HG03280 (cell line): ENCODE measurements around the gene TAGLN3.

Experiments
- ATAC-seq: cut with Tn5 transposase; IDR thresholded peaks from one replicate; pipeline ENCODE4 v1.9.1; 2021; ENCODE audit warnings: mild to moderate bottlenecking, moderate library complexity; ENCODE audit not compliant: unreplicated experiment

Gene TAGLN3

DNA sequence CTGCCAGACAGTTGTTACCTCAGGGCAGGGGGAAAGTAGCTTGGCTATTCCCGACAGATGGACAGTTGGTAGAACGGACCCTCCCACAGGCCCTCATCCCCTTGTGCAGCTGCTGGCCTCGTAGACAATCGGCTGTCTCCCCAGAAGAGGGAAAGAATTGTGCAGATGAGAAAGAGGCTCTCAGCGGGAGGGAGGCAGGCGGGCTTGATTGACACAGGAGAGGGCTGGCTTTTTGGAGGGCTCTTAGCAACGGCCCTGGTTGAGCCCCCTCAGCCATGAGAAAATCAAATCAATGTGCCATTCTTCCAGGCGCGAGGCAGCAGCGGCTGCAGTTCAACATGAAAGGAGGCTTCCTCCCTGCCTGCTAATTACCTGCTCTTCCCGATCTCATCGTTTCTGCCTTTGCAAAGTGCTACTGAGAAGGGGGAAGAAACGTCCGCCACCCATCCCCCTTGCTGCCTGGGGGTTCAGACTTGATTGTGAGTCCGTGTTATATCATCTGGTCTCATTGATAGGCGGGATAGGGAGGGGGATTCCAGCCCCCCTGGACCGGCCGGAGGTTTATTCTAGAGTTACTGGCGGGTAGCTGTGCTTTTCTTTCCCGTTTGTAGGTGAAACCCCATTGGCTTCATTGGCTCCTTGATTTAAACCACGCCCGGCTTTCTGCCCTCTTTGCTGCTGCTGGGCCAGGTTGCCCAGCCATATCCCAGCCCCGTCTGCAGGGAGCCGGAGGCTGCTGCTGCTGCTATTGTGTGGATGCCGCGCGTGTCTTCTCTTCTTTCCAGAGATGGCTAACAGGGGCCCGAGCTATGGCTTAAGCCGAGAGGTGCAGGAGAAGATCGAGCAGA, at the start of gene TAGLN3:
TSS of gene TAGLN3 (plus strand) at position 287 of the 848 bp plus-strand sequence. CDS start at position 788, 501 bp downstream.
- ATAC-seq: peak; percentile 45

DNA sequence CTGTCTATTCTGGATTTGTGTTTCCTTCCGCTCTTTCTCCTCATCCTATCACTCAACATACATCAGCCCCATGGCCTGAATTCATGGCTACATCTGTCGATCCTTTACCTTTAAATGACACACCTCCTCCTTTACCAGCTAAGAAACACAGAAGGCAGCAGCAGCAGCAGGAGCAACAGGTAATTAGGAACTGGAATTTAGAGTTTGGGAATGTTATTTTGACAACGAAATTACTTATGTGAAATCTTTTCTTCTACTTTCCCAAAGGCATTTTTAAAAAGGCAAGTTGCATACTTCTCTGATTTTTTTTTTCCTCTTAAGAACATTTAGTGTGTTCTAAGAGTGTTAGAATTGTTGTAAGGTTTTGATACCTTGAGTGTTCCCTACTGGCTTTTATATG, 49.0 kb upstream of the TAGLN3 start:
- no peak for ATAC-seq

GRCh38 chr3:111951032-111951431, 47.7 kb upstream of the TAGLN3 start:
- ATAC-seq: no peak

DNA sequence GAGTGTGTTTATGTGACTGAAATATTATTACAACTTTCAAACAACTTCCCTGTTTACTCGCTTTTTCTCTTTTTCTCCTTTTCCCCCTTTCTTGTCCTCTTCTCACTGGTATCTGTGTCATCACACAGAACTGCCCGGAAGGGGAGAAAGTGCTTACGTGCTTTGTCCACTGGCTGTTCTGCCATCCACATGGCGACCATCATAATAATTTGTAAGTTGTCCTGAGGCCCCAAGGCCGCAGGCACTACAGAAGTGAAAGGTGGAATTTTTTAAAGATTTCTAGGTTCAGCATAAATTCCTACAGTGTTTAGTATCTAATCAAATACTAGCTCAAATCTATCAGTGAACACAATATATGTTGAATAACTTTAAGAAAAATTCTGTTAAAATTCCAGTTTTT, 46.6 kb upstream of the TAGLN3 start:
- no peak for ATAC-seq

GRCh38 chr3:111952866-111953450, 45.8 kb upstream of the TAGLN3 start:
- ATAC-seq: no peak

DNA sequence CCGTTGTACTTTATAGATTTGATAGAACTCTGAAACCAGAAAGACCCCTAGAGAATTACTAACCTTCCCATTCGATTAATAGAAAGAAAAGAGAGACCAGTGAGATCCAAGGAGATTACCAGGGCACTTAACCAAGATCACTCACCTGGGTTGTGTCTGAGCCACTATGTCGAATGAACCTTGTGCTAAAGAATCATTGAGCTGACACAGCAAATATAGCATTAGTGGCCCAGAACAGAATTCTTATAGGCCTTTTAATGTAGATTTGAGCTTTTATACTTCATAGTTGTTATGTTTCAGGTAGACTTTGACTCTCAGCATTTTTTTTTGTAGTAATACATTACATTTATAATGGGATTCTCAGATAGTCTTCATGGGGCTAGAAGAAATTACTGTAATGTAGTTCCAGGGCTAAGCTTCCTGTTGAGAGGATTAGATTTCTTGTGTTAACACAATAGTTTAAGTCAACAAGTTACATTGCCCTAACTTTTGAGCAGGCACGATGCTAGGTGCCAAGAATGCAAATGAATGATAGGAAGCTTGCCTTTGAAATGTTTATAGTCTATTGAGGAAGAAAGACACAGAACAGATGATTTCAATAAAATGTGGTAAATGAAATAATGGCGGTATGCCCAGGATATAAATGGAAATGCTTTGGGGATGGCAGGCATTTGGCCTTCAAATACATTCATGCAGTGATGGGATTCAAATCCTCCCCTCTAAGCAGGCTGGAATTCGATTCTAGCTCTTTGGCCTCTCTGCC, 44.3 kb upstream of the TAGLN3 start:
- no peak for ATAC-seq

DNA sequence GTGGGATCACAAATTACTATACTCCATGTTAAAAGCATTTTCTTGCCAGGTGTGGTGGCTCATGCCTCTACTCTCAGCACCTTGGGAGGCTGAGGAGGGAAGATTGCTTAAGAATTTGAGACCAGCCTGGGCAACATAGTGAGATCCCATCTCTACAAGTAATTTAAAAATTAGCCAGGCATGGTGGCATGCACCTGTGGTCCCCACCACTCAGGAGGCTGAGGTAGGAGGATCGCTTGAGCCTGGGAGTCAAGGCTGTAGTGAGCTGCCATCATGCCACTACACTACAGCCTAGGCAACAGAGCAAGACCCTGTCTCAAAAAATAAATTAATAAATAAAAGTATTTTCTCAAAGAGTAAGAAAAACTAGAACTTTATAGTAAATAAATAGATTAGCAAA, 42.8 kb upstream of the TAGLN3 start:
- no peak for ATAC-seq

DNA sequence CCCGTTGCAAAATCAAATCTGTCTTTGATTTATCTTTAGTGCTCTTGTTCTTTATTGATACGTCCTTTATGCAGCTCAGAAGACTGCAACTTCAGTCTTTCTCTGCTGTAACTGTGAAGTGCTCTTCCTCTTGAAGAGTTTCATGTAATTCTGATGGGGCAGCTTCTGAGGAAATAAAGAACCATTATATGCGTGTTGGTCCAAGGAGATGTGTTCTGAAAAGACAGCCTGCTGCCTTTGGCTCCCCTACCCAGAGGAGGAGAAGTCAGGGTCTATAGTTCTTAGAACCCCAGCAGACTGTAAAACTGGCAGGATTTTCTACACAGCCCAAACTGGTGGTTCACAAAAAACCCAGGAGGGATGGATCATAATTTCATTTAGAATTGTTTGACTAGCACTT, 42.3 kb upstream of the TAGLN3 start:
- ATAC-seq: no peak

DNA sequence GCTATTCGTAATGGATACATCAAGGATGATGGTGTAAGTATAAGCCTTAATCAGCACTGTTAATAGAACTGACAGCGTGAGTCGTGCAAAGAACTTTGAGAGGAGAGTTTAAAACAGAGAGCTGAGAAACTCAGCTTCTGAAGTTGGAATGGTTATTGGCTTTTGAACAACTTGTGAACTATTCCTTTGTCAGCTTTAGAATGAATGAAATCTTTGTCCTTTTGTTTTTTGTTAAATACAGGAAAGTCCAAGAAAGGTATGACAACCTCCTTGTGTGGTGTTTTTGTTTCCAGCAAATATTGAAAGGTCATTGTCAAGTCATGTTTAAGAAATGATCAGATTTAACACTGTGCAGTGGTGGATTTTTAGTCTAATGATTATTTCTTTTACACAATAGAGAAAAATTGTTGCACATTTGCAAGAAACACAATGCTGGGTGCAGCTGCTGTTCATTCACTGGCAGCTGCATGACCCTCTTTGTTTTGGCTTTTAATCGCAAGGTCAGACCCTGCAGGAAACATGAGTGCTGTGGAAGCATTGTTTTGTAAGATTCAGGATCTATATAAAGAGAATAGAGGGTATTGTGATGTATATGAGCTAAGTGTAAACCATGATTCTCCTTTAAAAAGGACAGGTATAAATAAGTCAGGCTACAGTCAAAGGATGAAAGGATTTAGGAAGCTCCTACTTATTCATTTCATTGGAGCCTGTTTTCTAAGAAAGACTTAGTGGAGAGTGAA, 41.6 kb upstream of the TAGLN3 start:
- no peak for ATAC-seq

DNA sequence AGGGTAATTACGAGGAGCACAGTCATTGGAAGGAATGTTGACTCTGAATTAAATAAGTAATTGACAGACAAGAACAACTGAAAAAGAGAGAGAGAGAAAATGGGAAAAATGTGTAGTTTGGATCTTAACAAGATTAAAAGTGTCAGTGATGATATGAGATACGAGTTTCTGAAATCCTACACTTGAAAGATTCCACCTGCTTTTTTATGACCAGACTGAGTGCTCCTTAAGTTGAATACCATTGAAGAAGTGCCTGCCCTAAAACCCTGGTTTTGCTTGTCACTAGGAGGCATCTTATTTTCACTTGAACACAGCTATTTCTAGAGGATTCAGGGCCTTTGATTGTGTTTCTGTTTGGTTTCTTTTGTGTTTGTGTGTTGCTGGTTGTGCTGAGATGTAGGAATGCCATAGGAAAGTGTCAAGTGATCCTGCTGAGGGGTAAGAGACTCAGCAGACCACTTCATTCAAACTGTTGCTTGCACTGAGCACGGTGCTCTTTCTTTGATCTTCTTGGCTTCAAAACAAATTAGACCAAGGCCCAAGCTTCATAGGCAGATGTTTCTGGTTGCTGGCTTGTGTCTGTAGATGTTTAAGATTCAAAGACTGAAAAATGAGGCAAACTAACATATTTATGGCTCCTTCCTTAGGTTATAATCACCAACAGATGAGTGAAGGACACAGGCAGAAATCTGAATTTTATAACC, 37.1 kb upstream of the TAGLN3 start:
- ATAC-seq: no peak

DNA sequence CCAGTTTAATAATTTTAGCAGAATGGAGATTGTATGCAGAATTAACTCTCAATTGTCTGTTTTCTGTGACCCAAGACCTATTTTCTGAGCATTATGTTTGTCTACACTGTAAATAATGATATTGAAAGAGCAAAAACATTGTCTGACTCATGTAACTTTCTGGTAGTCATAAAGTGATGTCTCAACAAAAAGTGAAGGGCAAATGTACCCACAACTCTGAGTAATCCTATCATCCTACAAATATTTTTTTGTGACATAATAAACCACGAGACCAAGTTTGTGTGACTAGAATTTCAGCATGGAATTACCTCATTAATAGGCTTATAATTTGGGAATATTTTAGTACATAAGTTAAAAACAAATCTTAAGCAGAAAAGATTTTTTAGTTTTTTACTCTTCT, 35.3 kb upstream of the TAGLN3 start:
- ATAC-seq: no peak

- no peak for ATAC-seq
Measured at GRCh38 chr3:111965484-111965883, 33.2 kb upstream of the TAGLN3 start.

- ATAC-seq: no peak
Measured at GRCh38 chr3:111967068-111967467, 31.7 kb upstream of the TAGLN3 start.

GRCh38 chr3:111967651-111968274, 31.0 kb upstream of the TAGLN3 start:
- peak; percentile 94 for ATAC-seq

- ATAC-seq: no peak
Measured at GRCh38 chr3:111968319-111969054, 30.2 kb upstream of the TAGLN3 start.

- no peak for ATAC-seq
Measured at GRCh38 chr3:111970376-111970775, 28.3 kb upstream of the TAGLN3 start.

- ATAC-seq: no peak
Measured at GRCh38 chr3:111971533-111972130, 27.1 kb upstream of the TAGLN3 start.

- no peak for ATAC-seq
Measured at GRCh38 chr3:111972891-111973290, 25.8 kb upstream of the TAGLN3 start.

DNA sequence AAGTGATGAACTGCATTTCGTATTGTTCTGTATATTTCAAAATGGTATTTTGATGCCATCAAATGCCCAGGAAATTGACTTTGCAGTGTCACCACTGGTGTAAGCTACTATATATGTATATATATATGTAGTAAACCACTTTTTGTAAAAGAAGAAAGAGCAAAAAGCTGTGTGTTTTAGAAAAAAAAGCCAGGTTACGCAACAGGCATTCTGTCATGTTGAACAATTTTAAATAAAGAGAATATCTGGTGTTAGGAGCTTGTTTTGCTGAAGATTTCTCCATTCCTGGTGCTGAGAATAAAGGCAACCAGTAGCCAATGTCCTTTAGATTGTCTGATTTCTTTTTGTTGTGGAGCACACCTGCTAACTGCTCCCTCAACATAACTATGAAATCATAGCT, 23.6 kb upstream of the TAGLN3 start:
- ATAC-seq: no peak
